Erythroblast (primary cell): ENCODE data around the gene RNF175.

ENCODE experiments used
- GATA1 ChIP-seq: IDR thresholded peaks from 2 replicates; pipeline ENCODE4 v1.6.1; 2011; ENCODE audit warnings: low read depth, mild to moderate bottlenecking, control low read depth, low read length, moderate library complexity
- POLR2A ChIP-seq: IDR thresholded peaks from 2 replicates; pipeline ENCODE4 v1.6.1; 2011; ENCODE audit warnings: mild to moderate bottlenecking, low read length

- no peak for TF ChIP-seq POLR2A
- no peak for TF ChIP-seq GATA1
Observed at GRCh38 chr4:153791746-153792617, 32.2 kb upstream of the RNF175 start.
